HG03342 (cell line): Measurements from ENCODE around the gene SCN8A.
A peak's percentile ranks its signal among the peaks of the same experiment; 100 is the strongest.
"Not testable (repeated sequence)": the region's sequence is repeated elsewhere in the genome, so short reads cannot be mapped to it uniquely, and the experiment has no call there.

Experiments
- ATAC-seq: cut with Tn5 transposase; IDR thresholded peaks from one replicate; pipeline ENCODE4 v1.9.1; 2021; ENCODE audit warnings: mild to moderate bottlenecking, moderate library complexity; ENCODE audit not compliant: unreplicated experiment

The SCN8A gene

GRCh38 chr12:51591016-51591901 is at the start of gene SCN8A:
SCN8A (plus strand) TSS chr12:51591233; CDS start chr12:51662818, 71,585 bp downstream.
- peak; percentile 25 for ATAC-seq

GRCh38 chr12:51546097-51546496 is 44.9 kb upstream of the SCN8A start:
- ATAC-seq, result no peak

- no peak for ATAC-seq
Observed at GRCh38 chr12:51547606-51548005, 43.4 kb upstream of the SCN8A start.

GRCh38 chr12:51548241-51548640 is 42.8 kb upstream of the SCN8A start:
- ATAC-seq, result no peak

- no peak for ATAC-seq
Observed at GRCh38 chr12:51549637-51550036, 41.4 kb upstream of the SCN8A start.

- ATAC-seq, result not testable (repeated sequence)
Observed at GRCh38 chr12:51568271-51569032, 22.6 kb upstream of the SCN8A start.

GRCh38 chr12:51579321-51579850 is 11.6 kb upstream of the SCN8A start:
- no peak for ATAC-seq

GRCh38 chr12:51589060-51589459 is 2.0 kb upstream of the SCN8A start:
- ATAC-seq, result no peak

GRCh38 chr12:51589557-51590176 is 1.4 kb upstream of the SCN8A start:
- no peak for ATAC-seq

- ATAC-seq, result peak; percentile 79
Observed at GRCh38 chr12:51590347-51591015, 552 bp upstream of the SCN8A start.

- ATAC-seq, result no peak
Observed at GRCh38 chr12:51592034-51592705, 1.1 kb downstream of the SCN8A start.

GRCh38 chr12:51593021-51593420 is 2.0 kb downstream of the SCN8A start:
- ATAC-seq, result no peak

- no peak for ATAC-seq
Observed at GRCh38 chr12:51593539-51593938, 2.5 kb downstream of the SCN8A start.

GRCh38 chr12:51598156-51598555 is 7.1 kb downstream of the SCN8A start:
- no peak for ATAC-seq

- no peak for ATAC-seq
Observed at GRCh38 chr12:51600721-51601120, 9.7 kb downstream of the SCN8A start.

GRCh38 chr12:51601241-51601640 is 10.2 kb downstream of the SCN8A start:
- ATAC-seq, result no peak

GRCh38 chr12:51605896-51606295 is 14.9 kb downstream of the SCN8A start:
- ATAC-seq, result not testable (repeated sequence)

GRCh38 chr12:51607197-51607596 is 16.2 kb downstream of the SCN8A start:
- ATAC-seq, result not testable (repeated sequence)

- no peak for ATAC-seq
Observed at GRCh38 chr12:51620448-51620847, 29.4 kb downstream of the SCN8A start.
